Kidney (tissue), 14 donors: Measurements from ENCODE around the gene C14orf132. TPM values are rescaled to one million over a fixed set of nuclear protein-coding genes. Genes with fewer than 3 reads are reported as not detected.

Experiments
- DNase-seq, 5 donors: peaks; one replicate each; pipeline ENCODE4 v3.0.0-alpha.2; 2013 to 2020
- FAIRE-seq: peaks from 2 replicates; lab custom pipeline; 2012; peaks lifted over from hg19 to GRCh38; lab: Jason Lieb, UNC
- H3K27ac ChIP-seq, 2 donors: one replicate each; pipeline ENCODE4 v1.7.0; 2013; ENCODE audit warnings: low read depth in 2 of 2, low read length in 2 of 2, inconsistent platforms in 1 of 2
- H3K27me3 ChIP-seq: one replicate; pipeline ENCODE4 v1.7.1; 2013; ENCODE audit warnings: low read length, inconsistent platforms; ENCODE audit not compliant: control insufficient read depth, insufficient read depth
- H3K36me3 ChIP-seq, 3 donors: one replicate each; pipeline versions ENCODE4 v1.7.0 to v1.7.1; 2013; ENCODE audit warnings: low read length in 3 of 3, control low read depth in 1 of 3, inconsistent platforms in 1 of 3; ENCODE audit not compliant: insufficient read depth in 3 of 3, control insufficient read depth in 2 of 3
- H3K4me1 ChIP-seq, 3 donors: one replicate each; pipeline versions ENCODE4 v1.7.0 to v1.7.1; 2013; ENCODE audit warnings: low read length in 3 of 3, inconsistent platforms in 1 of 3, low read depth in 1 of 3; ENCODE audit not compliant: control insufficient read depth in 2 of 3, insufficient read depth in 2 of 3
- H3K4me3 ChIP-seq, 3 donors: one replicate each; pipeline versions ENCODE4 v1.7.0 to v1.8.1; 2013; ENCODE audit warnings: low read length in 3 of 3, control low read depth in 1 of 3, inconsistent platforms in 1 of 3
- H3K9ac ChIP-seq, 3 donors: one replicate each; pipeline versions ENCODE4 v1.7.0 to v1.7.1; 2013; ENCODE audit warnings: low read length in 3 of 3, control low read depth in 1 of 3, inconsistent platforms in 1 of 3
- H3K9me3 ChIP-seq, 3 donors: one replicate each; pipeline versions ENCODE4 v1.7.0 to v1.7.1; 2013; ENCODE audit warnings: low read length in 3 of 3, control low read depth in 1 of 3, inconsistent platforms in 1 of 3; ENCODE audit not compliant: control insufficient read depth in 2 of 3, insufficient read depth in 1 of 3
- intact Hi-C: fragments of 100-400 bp; cut with DNase I; formaldehyde crosslinking; loops from one replicate; pipeline ENCODE4 v1.11.1; 2022
- polyA plus RNA-seq: library from polyadenylated mRNA; stranded (reverse); fragments of 350-450 nt; fragmentation: Illumina TruSeq; extraction: RNeasy Lipid Tissue Mini Kit (QIAGEN cat#74804); gene quantifications from one replicate; pipeline ENCODE4 v1.2.3, GENCODE V29; 2014; ENCODE audit warnings: low read depth, low replicate concordance; ENCODE audit not compliant: insufficient read depth
- total RNA-seq: library from RNA; stranded (reverse); fragmentation: NEBNext Ultra II Directional; extraction: Animal tissue kit (Norgen Biotek cat#: 25700); gene quantifications from one replicate; pipeline ENCODE4 v1.2.1, GENCODE V29; 2021
- TF ChIP-seq, protein P1 (sequence below): IDR thresholded peaks from 3 replicates; pipeline ENCODE4 v1.5.1; 2012; ENCODE audit warnings: mild to moderate bottlenecking, moderate library complexity, borderline replicate concordance; ENCODE audit not compliant: insufficient read depth; ENCODE audit errors: extremely low read depth
- donor health status: control.
- donor health status: control.
- donor health status: control.
- donor health status: control.
- donor health status: control.
- donor health status: DM: yes; HTN: yes; CAD: no.
- donor health status: Normal renal cell carcinoma (clear cell type).

C14orf132 gene
- total and polyA plus RNA-seq, 2 donors from 2014 or later = 6.0 to 17.5 TPM

DNA sequence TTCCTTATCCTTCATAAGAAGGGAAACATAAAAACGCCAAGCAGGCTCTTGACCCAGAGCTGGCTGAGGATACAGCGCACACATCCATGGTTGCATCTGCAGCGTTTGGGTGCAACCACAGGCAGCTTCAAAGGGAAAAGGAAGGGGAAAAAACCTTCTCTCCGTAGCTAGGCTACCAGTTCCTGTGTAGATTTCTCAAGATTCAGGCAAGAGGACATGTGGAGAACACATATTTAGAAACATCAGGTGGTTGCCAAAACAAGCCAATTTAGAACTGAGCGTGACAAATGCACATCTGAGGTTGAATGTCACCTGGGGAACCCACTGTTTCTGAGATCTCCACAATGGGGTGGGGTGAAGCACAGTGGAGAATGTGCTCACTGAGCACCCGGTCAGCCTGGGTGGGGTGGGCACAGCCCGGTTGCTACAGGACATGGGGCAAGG lies 87.2 kb downstream of the C14orf132 start:
- Histone ChIP-seq H3K4me1 (peaks cover 0 to 3% (median 0%) of the 10 kb centered on the region in 3 donors), H3K9ac (no peak overlapping the region), H3K36me3 (no peaks in the 10 kb centered on the region), H3K27ac (peak overlapping the region; percentile 26 to 54), H3K4me3 (no peak overlapping the region), H3K27me3 (no peaks in the 10 kb centered on the region), H3K9me3 (no peaks in the 10 kb centered on the region)
- FAIRE-seq (no peak), DNase-seq (peak in 2 of 5 donors; percentile 18 to 43)
- intact Hi-C loops = no loop called here
- TF ChIP-seq, protein P1, sequence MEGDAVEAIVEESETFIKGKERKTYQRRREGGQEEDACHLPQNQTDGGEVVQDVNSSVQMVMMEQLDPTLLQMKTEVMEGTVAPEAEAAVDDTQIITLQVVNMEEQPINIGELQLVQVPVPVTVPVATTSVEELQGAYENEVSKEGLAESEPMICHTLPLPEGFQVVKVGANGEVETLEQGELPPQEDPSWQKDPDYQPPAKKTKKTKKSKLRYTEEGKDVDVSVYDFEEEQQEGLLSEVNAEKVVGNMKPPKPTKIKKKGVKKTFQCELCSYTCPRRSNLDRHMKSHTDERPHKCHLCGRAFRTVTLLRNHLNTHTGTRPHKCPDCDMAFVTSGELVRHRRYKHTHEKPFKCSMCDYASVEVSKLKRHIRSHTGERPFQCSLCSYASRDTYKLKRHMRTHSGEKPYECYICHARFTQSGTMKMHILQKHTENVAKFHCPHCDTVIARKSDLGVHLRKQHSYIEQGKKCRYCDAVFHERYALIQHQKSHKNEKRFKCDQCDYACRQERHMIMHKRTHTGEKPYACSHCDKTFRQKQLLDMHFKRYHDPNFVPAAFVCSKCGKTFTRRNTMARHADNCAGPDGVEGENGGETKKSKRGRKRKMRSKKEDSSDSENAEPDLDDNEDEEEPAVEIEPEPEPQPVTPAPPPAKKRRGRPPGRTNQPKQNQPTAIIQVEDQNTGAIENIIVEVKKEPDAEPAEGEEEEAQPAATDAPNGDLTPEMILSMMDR = no peak

DNA sequence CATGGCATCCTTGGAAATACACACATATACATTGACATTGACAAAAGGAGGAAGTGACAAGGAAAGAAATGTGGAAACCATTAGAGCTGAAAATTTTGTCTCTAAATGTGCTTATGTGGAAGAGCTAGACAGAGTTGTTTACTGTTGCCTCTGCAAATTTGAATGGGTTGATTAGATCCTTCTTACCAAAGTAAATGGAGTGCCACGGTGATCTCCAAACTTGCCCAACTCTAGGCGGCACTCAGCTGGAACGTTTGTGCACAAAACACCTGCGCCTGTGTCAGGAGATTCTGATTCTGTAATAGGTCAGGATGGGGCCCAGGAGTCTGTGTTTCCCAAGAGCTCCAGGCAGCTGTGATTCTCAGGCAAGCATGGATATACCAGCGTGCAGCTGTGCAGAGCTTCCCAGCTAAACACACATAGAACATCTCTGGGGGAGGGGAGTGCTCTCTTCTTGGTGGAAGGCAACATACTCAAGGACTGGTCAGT lies 87.7 kb downstream of the C14orf132 start:
- DNase-seq (peak in 1 of 5 donors; percentile 13), FAIRE-seq (no peak)
- Histone ChIP-seq H3K4me3 (no peak overlapping the region), H3K4me1 (no peaks in the 10 kb centered on the region), H3K27ac (peak overlapping the region; percentile 26 to 54), H3K9me3 (no peaks in the 10 kb centered on the region), H3K36me3 (no peaks in the 10 kb centered on the region), H3K9ac (no peak overlapping the region), H3K27me3 (no peaks in the 10 kb centered on the region)
- TF ChIP-seq, protein P1 = no peak
- intact Hi-C loops = no loop called here

DNA sequence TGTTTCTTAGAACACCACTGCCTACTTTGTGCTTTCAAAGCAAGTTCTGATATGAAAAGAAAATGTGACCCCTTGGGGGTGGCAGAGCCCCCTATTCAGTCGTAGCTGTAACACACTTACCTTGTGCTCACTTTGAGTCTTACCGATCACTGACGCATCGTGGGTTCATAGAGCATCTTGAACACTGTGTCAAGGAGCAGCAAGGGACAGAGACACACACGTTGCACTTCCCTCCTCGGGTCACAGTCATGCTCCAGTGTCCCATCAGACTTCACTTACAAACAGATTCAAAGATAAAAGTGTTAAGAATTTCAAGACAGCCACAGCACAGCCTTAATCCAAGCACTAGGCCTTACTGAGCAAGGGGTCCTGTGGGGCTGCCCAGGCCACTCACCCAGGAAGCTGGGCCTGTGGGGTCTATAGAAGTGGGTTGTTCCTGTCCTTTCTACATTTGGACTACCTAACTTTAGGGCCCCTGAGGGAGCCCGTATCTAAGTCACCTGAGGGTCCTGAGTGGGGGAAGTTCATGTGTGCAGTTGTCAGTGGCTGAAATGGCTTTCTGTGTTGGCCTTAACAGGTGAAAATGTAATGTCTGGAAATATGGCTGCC lies 90.1 kb downstream of the C14orf132 start:
- Histone ChIP-seq H3K4me3 (no peak overlapping the region), H3K4me1 (no peaks in the 10 kb centered on the region), H3K9ac (no peak overlapping the region), H3K27ac (no peak overlapping the region), H3K9me3 (no peaks in the 10 kb centered on the region), H3K36me3 (no peaks in the 10 kb centered on the region), H3K27me3 (no peaks in the 10 kb centered on the region)
- TF ChIP-seq, protein P1 = no peak
- intact Hi-C loops = no loop called here
- DNase-seq (no peak), FAIRE-seq (no peak)
